HepG2 (cell line): ENCODE data around the gene MVP. TPM values are rescaled to one million over a fixed set of nuclear protein-coding genes. Genes with fewer than 3 reads are reported as not detected.

Experiments
- CENPT ChIP-seq: sonication (generic); formaldehyde crosslinking; IDR thresholded peaks from 2 replicates; pipeline ENCODE4 v1.8.0; 2022; ENCODE audit warnings: low read depth, mild to moderate bottlenecking, moderate library complexity, missing genetic modification reagents
- HOMEZ ChIP-seq: IDR thresholded peaks from 2 replicates; pipeline ENCODE4 v1.6.1; 2016; ENCODE audit warnings: low read depth
- JDP2 ChIP-seq: sonication (generic); formaldehyde crosslinking; IDR thresholded peaks from 2 replicates; pipeline ENCODE4 v1.8.1; 2022; ENCODE audit warnings: missing genetic modification reagents, borderline replicate concordance
- KDM4B ChIP-seq: sonication (generic); formaldehyde crosslinking; IDR thresholded peaks from 2 replicates; pipeline ENCODE4 v1.4.0; 2020; ENCODE audit warnings: missing genetic modification reagents
- MED8 ChIP-seq: sonication (generic); formaldehyde crosslinking; IDR thresholded peaks from 2 replicates; pipeline ENCODE4 v1.8.1; 2023; ENCODE audit warnings: mild to moderate bottlenecking, missing genetic modification reagents; ENCODE audit not compliant: insufficient replicate concordance
- POGZ ChIP-seq: sonication (generic); formaldehyde crosslinking; IDR thresholded peaks from 2 replicates; pipeline ENCODE4 v1.4.0; 2020; ENCODE audit warnings: mild to moderate bottlenecking, missing genetic modification reagents
- TAF15 ChIP-seq: fragments of 200-400 bp; formaldehyde crosslinking; IDR thresholded peaks from one replicate; pipeline ENCODE4 v1.6.1; 2018; ENCODE audit warnings: mild to moderate bottlenecking, low read depth, low read length; ENCODE audit not compliant: poor library complexity, severe bottlenecking
- TBX2 ChIP-seq: sonication (generic); formaldehyde crosslinking; IDR thresholded peaks from 2 replicates; pipeline ENCODE4 v1.5.0; 2020; ENCODE audit warnings: missing genetic modification reagents, mild to moderate bottlenecking, borderline replicate concordance
- TFE3 ChIP-seq: IDR thresholded peaks from 2 replicates; pipeline ENCODE4 v1.6.1; 2016
- THRA ChIP-seq: sonication (generic); formaldehyde crosslinking; IDR thresholded peaks from 2 replicates; pipeline ENCODE4 v1.4.0; 2020; ENCODE audit warnings: missing genetic modification reagents, borderline replicate concordance
- ZBTB26 ChIP-seq: IDR thresholded peaks from 2 replicates; pipeline ENCODE4 v1.6.1; 2016; ENCODE audit warnings: missing compliant biosample characterization, missing genetic modification reagents, borderline replicate concordance
- ZNF224 ChIP-seq: sonication (generic); formaldehyde crosslinking; IDR thresholded peaks from 2 replicates; pipeline ENCODE4 v1.5.0; 2020; ENCODE audit warnings: mild to moderate bottlenecking, missing genetic modification reagents
- ZNF317 ChIP-seq: sonication (generic); formaldehyde crosslinking; IDR thresholded peaks from 2 replicates; pipeline ENCODE4 v1.5.0; 2020; ENCODE audit warnings: mild to moderate bottlenecking, missing genetic modification reagents
- ZNF382 ChIP-seq: sonication (generic); formaldehyde crosslinking; IDR thresholded peaks from 2 replicates; pipeline ENCODE4 v1.5.0; 2020; ENCODE audit warnings: missing genetic modification reagents, mild to moderate bottlenecking, borderline replicate concordance
- ZNF44 ChIP-seq: sonication (generic); formaldehyde crosslinking; IDR thresholded peaks from 2 replicates; pipeline ENCODE4 v1.5.1; 2020; ENCODE audit warnings: mild to moderate bottlenecking, missing genetic modification reagents
- ZNF574 ChIP-seq: sonication (generic); formaldehyde crosslinking; IDR thresholded peaks from 2 replicates; pipeline ENCODE4 v1.4.0; 2020; ENCODE audit warnings: missing genetic modification reagents
- ZNF691 ChIP-seq: sonication (generic); formaldehyde crosslinking; IDR thresholded peaks from 2 replicates; pipeline ENCODE4 v1.4.0; 2020; ENCODE audit warnings: missing genetic modification reagents, low read depth, mild to moderate bottlenecking, borderline replicate concordance
- ZNF777 ChIP-seq: sonication (generic); formaldehyde crosslinking; IDR thresholded peaks from 2 replicates; pipeline ENCODE4 v1.4.0; 2020; ENCODE audit warnings: missing genetic modification reagents
- polyA plus RNA-seq, 8 experiments: library from polyadenylated mRNA; depleted of rRNA in 3 of 8; stranded (reverse) in 7 of 8; unstranded in 1 of 8; fragments of >200 nt; fragmentation: Illumina TruSeq in 4 of 8; extraction: Trizol in 4 of 8; gene quantifications; 2 replicates each; pipeline versions ENCODE4 v1.2.1 to v1.2.3, GENCODE V29; 2011 to 2016; ENCODE audit warnings: low read depth in 4 of 8, missing spikeins in 1 of 8, mixed read lengths in 1 of 8; ENCODE audit not compliant: insufficient read depth in 1 of 8
- total RNA-seq, 5 experiments: library from RNA; depleted of rRNA; stranded (reverse); fragments of >200 nt; fragmentation: Illumina TruSeq; extraction: Trizol; gene quantifications; 2 replicates each; pipeline ENCODE4 v1.2.3, GENCODE V29; 2016; ENCODE audit warnings: low read depth in 1 of 5

MVP gene
- total and polyA plus RNA-seq, 2 of the 13 experiments (the other 11 are each of a cell fraction or from before 2014, with no cell fraction given): 22.9 to 43.5 TPM

- TF ChIP-seq THRA (peak; percentile 78), MED8 (peak; percentile 10), CENPT (peak; percentile 26; the same call in 1 of the 2 replicates), ZNF44 (CRISPR knock-in tag) (0 out of 2 replicates have a peak, but pooled peaks have one; percentile 25), ZNF224 (no peak), TAF15 (no peak), ZNF691 (CRISPR knock-in tag) (no peak; the same call in 1 of the 2 replicates), TFE3 (peak; percentile 72), ZNF777 (CRISPR knock-in tag) (peak; percentile 96), TBX2 (CRISPR knock-in tag) (peak; percentile 82), ZNF382 (CRISPR knock-in tag) (no peak), JDP2 (no peak), HOMEZ (peak; percentile 93; the same call in 1 of the 2 replicates), ZBTB26 (CRISPR knock-in tag) (peak; percentile 84), KDM4B (peak; percentile 84; the same call in 1 of the 2 replicates), POGZ (CRISPR knock-in tag) (peak; percentile 99), ZNF574 (peak; percentile 99), ZNF317 (peak; percentile 84)
These were observed 42.8 kb downstream of the MVP start, which contains the start of gene CDIPT (continued) for GRCh38 chr16:29862884-29863668.
